ENCODE results near the gene EHD3. TPM values are rescaled to one million over a fixed set of nuclear protein-coding genes. Genes with fewer than 3 reads are reported as not detected.

Gene EHD3
- total RNA-seq, 1 experiment from 2014 or later, result 4.9 TPM

GRCh38 chr2:31208240-31208639 is 25.7 kb upstream of the EHD3 start:
- in situ Hi-C loops (cut with HindIII; ENCODE audit: low sequenced_read_pairs), result no loop called here
- DNase-seq (ENCODE audit: low spot score), result no peak

GRCh38 chr2:31212659-31213600 is 21.0 kb upstream of the EHD3 start:
- in situ Hi-C loops (cut with HindIII; ENCODE audit: low sequenced_read_pairs), result no loop called here
- no peak for DNase-seq (ENCODE audit: low spot score)

GRCh38 chr2:31213601-31214443 is 20.1 kb upstream of the EHD3 start:
- DNase-seq (ENCODE audit: low spot score), result no peak
- in situ Hi-C loops (cut with HindIII; ENCODE audit: low sequenced_read_pairs), result no loop called here

GRCh38 chr2:31214444-31214915 is 19.5 kb upstream of the EHD3 start:
- DNase-seq (ENCODE audit: low spot score), result no peak

DNA sequence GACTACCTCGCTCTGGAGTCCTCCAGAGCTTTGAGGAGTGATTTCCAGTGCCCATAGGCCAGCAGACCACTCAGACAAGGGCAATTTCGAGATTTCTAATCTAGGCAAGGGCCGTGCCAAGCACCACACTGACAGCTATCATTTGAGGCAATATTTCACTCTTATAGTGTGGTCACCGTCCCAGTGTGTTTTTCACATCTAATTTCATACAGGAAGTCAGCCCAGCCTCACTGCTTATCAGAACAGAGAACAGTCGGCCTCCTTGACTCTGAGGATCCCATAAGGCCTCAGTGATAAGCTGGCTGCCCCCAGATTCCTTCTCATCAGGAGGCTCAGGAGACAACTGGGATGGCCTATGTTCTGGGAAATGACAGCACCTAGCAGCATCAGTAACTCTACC is 17.2 kb upstream of the EHD3 start:
- no peak for DNase-seq (ENCODE audit: low spot score)
- in situ Hi-C loops (cut with HindIII; ENCODE audit: low sequenced_read_pairs), result no loop called here

More at GRCh38 chr2:31214444-31214915, 19.5 kb upstream of the EHD3 start:
- in situ Hi-C loops (cut with HindIII; ENCODE audit: low sequenced_read_pairs), result no loop called here

DNA sequence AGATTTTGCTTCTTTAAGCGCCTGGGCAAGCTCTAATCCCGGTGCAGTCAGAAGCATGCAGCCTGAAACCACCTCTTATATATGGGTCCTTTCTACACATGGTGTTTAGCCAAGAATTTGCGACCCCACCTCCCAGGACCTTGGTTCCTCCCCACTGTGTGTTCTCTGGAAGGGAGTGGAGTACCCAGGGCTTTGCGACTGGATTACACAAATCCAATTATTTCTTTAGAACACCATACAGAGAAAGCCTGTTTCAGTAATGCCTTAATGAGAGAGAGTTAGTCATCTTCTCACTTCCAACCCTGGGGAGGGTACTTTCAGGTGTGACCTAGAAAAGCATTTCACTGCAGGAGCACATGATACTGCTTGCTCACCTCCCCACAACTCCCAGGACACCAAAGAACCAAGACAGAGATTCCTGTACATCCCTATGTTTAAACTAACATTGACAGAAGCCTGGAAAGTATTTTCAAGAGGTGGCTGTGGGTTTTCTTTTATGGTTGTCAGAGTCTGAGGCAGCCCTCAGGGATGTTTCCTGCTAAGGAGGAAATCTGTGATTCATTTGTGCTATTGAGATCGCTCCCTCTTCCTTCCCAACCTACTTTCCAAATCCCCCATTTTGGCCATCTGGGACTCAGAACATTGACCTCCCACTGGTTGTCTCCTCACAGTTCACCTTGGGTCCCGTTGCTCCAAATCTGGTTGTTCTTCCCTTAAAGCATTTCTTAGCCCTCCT is 16.3 kb upstream of the EHD3 start, which contains the start of gene CAPN14:
CAPN14 (minus strand) TSS at position 51 of the 736 bp plus-strand sequence. CDS start 12,068 bp downstream, outside the sequence.
- in situ Hi-C loops (cut with HindIII; ENCODE audit: low sequenced_read_pairs), result no loop called here
- no peak for DNase-seq (ENCODE audit: low spot score)

DNA sequence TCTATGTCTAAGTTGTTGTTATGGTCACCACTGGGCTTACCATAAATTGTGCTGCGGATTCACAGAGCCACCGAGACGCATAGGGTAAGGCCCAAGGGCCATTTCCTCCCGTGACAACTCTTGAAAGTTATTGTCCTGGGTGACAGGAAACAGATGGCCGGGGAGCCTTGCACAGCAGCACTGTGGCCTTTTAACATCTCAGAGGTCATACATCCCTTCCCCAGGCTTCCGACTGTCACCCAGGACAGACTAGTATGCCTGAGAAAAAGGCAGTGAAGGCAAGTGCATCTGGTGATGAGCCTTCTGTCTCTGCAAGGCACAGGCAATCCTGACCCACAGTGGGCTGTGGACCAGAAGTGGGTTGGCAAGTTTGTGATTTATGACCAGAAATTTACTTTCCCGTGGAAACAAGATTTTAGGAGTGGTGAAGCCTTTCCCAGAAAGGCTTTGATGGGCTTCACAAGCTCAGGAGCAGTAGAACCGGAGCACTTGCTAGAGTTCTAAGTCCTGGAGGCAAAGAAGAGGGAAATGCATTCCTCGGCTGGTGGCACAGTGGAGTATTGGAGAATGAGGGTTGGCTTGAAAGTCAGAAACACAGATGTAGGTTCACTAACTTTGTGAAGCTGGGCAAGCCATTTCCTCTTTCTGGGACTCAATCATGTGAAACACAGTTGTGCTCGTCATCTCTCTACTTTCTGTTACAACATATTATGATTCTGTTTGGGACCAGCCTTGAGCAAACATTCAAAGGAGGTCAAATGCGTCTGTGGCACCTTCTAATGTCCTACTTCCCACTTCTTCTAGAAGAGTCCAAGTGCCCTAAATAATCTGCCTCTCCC is 14.6 kb upstream of the EHD3 start:
- no peak for DNase-seq (ENCODE audit: low spot score)
- in situ Hi-C loops (cut with HindIII; ENCODE audit: low sequenced_read_pairs), result no loop called here

DNA sequence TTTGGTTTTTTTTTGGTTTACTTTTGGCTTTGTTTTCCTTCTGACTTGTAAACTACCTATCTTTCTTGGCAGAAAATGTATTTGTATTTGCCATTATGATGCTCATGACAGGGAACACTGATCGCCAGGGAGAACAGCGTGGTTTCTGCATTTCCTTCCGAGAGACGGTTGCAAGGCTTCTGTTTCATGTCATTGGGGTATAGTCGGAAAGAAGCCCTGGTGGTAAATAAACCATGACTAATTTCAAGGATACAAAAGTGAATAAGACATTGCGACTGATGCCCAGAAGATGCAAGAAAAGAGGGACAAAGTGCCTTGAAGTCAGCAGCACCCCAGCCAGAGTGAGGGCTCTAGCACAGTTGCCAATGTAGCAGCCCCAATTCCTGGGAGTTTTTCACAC is 12.4 kb upstream of the EHD3 start:
- in situ Hi-C loops (cut with HindIII; ENCODE audit: low sequenced_read_pairs), result no loop called here
- DNase-seq (ENCODE audit: low spot score), result no peak

GRCh38 chr2:31222071-31222470 is 11.9 kb upstream of the EHD3 start:
- DNase-seq (ENCODE audit: low spot score), result no peak
- in situ Hi-C loops (cut with HindIII; ENCODE audit: low sequenced_read_pairs), result no loop called here

DNA sequence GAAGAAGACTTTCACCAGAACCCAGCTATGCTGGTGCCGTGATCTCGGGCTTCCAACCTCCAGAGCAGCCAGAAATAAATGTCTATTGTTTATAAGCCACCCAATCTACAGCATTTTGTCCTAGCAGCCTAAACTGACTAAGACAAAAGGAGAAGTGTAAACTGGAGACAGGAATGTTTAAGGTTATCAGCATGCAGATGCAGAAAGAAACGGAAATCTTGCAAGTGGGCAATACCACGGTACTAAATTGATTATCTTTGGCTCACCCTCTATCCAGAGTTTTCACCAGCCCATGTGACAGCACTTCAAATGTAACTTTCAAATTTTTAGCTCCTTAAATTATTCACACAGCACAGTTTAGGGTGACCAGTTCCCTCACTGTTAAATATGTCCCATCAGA is 10.9 kb upstream of the EHD3 start:
- no peak for DNase-seq (ENCODE audit: low spot score)
- in situ Hi-C loops (cut with HindIII; ENCODE audit: low sequenced_read_pairs), result no loop called here

DNA sequence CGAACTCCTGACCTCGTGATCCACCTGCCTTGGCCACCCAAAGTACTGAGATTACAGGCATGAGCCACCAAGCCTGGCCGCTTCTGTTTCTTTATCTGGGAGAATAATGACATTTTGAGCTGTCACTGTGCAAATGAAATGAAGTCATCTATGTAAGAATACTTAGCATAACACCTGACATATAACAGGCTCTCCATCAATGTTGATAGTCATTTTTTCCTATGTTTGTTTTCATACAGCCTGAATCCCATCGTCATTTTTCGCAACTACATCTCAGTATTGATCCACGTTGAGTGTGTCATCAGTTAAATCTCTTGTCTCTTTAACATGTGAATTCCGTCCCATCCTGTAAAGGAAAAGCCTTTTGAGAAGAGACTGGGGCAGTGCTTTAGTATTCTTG is 10.2 kb upstream of the EHD3 start:
- no peak for DNase-seq (ENCODE audit: low spot score)
- in situ Hi-C loops (cut with HindIII; ENCODE audit: low sequenced_read_pairs), result no loop called here

GRCh38 chr2:31226266-31226665 is 7.7 kb upstream of the EHD3 start:
- in situ Hi-C loops (cut with HindIII; ENCODE audit: low sequenced_read_pairs), result no loop called here
- DNase-seq (ENCODE audit: low spot score), result no peak

DNA sequence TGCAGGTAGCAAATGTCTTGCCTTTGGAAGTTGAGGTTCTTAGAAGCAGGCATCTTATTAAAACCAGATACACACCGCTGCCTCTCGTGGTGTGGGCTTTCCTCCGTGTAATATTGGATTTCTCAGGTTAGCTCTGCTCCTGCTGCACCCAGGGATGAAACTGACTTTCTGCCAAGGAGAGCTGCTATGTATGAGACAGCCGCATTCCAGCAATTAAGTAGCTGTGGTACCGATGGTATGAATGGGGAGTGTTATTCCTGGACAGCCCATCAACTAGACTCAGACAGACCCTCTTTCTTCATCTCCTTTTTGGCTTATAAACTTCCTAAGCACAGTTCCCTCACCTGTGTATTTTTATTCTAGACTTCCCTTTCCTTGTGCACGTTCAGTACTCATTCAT is 6.8 kb upstream of the EHD3 start:
- in situ Hi-C loops (cut with HindIII; ENCODE audit: low sequenced_read_pairs), result no loop called here
- no peak for DNase-seq (ENCODE audit: low spot score)

DNA sequence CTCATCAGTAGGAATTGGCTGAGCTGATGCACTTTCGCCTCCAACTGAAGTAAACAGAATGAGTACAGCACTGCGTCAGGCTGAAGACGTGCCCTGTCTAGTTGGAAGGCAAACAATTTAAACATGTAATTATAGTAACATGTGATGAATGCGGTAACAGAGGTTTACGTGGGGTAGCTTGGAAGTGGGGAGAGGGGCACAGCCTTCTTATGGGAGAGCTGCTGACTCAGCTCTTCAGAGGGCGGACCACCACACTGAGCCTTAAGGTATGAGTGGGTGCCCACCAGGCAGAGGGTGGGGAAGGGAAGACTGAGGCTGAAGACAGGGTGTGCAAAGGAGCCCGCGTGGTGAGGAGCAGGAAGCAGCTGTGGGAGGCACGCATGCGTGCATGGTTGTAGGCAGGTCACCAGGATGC is 6.2 kb upstream of the EHD3 start:
- no peak for DNase-seq (ENCODE audit: low spot score)
- in situ Hi-C loops (cut with HindIII; ENCODE audit: low sequenced_read_pairs), result no loop called here

GRCh38 chr2:31228717-31229116 is 5.2 kb upstream of the EHD3 start:
- in situ Hi-C loops (cut with HindIII; ENCODE audit: low sequenced_read_pairs), result no loop called here

GRCh38 chr2:31230751-31231150 is 3.2 kb upstream of the EHD3 start:
- no peak for DNase-seq (ENCODE audit: low spot score)
- in situ Hi-C loops (cut with HindIII; ENCODE audit: low sequenced_read_pairs), result no loop called here

More at GRCh38 chr2:31228717-31229116, 5.2 kb upstream of the EHD3 start:
- no peak for DNase-seq (ENCODE audit: low spot score)

- in situ Hi-C loops (cut with HindIII; ENCODE audit: low sequenced_read_pairs), result no loop called here
- no peak for DNase-seq (ENCODE audit: low spot score)
Measured at GRCh38 chr2:31231571-31232302, 2.2 kb upstream of the EHD3 start.

DNA sequence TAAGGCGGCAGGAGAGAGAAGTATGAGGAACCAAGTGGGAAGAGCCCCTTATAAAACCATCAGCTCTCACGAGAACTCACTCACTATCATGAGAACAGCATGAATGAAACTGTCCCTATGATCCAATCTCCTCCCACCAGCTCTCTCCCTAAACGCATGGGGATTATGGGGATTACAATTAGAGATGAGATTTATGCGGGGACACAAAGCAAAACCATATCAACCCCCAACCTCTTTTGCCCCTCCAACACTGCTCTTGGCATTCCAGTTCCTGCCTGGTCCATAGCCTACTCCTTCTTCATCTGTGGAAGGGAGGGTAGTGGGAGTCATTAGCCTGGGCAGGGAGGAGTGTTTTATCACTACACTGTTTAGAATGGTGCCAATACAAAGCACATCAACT is 1.4 kb upstream of the EHD3 start:
- in situ Hi-C loops (cut with HindIII; ENCODE audit: low sequenced_read_pairs), result no loop called here
- DNase-seq (ENCODE audit: low spot score), result no peak

Measured in G401 (cell line).